HL-60 (cell line): ENCODE results near the gene CPSF3.

Source experiments
- GABPA ChIP-seq: IDR thresholded peaks from 2 replicates; pipeline ENCODE4 v1.6.1; 2012; ENCODE audit warnings: low read depth
- POLR2AphosphoS5 ChIP-seq: IDR thresholded peaks from 2 replicates; pipeline ENCODE4 v1.6.1; 2012; ENCODE audit warnings: low read depth
- REST ChIP-seq: IDR thresholded peaks from 2 replicates; pipeline ENCODE4 v1.6.1; 2012; ENCODE audit warnings: low read depth; ENCODE audit not compliant: insufficient replicate concordance
- TF ChIP-seq, protein P1 (sequence below): IDR thresholded peaks from one replicate; pipeline ENCODE4 v1.5.1; 2011; ENCODE audit warnings: low read length, control low read depth, inconsistent platforms; ENCODE audit not compliant: insufficient read depth

- TF ChIP-seq, protein P1, sequence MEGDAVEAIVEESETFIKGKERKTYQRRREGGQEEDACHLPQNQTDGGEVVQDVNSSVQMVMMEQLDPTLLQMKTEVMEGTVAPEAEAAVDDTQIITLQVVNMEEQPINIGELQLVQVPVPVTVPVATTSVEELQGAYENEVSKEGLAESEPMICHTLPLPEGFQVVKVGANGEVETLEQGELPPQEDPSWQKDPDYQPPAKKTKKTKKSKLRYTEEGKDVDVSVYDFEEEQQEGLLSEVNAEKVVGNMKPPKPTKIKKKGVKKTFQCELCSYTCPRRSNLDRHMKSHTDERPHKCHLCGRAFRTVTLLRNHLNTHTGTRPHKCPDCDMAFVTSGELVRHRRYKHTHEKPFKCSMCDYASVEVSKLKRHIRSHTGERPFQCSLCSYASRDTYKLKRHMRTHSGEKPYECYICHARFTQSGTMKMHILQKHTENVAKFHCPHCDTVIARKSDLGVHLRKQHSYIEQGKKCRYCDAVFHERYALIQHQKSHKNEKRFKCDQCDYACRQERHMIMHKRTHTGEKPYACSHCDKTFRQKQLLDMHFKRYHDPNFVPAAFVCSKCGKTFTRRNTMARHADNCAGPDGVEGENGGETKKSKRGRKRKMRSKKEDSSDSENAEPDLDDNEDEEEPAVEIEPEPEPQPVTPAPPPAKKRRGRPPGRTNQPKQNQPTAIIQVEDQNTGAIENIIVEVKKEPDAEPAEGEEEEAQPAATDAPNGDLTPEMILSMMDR = no peak
- no peak for TF ChIP-seq GABPA
- no peak for TF ChIP-seq REST
- no peak for TF ChIP-seq POLR2AphosphoS5
Observed at GRCh38 chr2:9422321-9423099, 944 bp upstream of the CPSF3 start.
